GM12878 (cell line): Measurements from ENCODE around the gene NADSYN1. TPM values are rescaled to one million over a fixed set of nuclear protein-coding genes. Genes with fewer than 3 reads are reported as not detected.

Experiments
- ATAC-seq: fragments of 200-7000 bp; cut with Tn5 transposase; 3 replicates; pipeline ENCODE4 v1.9.1; 2020; ENCODE audit warnings: mild to moderate bottlenecking, moderate library complexity
- BruUV-seq: library from RNA; stranded (reverse); fragments of 400-500 nt; replicated peaks from 2 replicates; lab custom pipeline; 2021; lab: Mats Ljungman, UMichigan
- CTCF ChIA-PET: fragments of 300-600 bp; sonication (Branson Sonifier 250); formaldehyde crosslinking; extraction: SDS; loops from one replicate; lab custom pipeline; 2021; ENCODE audit warnings: inconsistent platforms; lab: Yijun Ruan, JAX
- POLR2A ChIA-PET: fragments of 350-600 bp; formaldehyde crosslinking; extraction: SDS; loops from one replicate; lab custom pipeline; 2021; ENCODE audit warnings: inconsistent platforms; lab: Charles Lee
- RAD21 ChIA-PET: fragments of 300-600 bp; sonication (Branson Sonifier 250); formaldehyde crosslinking; loops from one replicate; lab custom pipeline; 2023; ENCODE audit warnings: antibody characterized with exemption; ENCODE audit not compliant: unreplicated experiment; lab: Charles Lee
- SMC1A ChIA-PET: fragments of 300-600 bp; sonication (Branson Sonifier 250); formaldehyde crosslinking; loops from one replicate; lab custom pipeline; 2023; ENCODE audit not compliant: unreplicated experiment, uncharacterized antibody; lab: Charles Lee
- DNase-seq: peaks from one replicate; pipeline ENCODE4 v3.0.0-alpha.2; 2011; ENCODE audit warnings: low read depth, low spot score
- FAIRE-seq: peaks from 3 replicates; lab custom pipeline; 2011; peaks lifted over from hg19 to GRCh38; lab: Jason Lieb, UNC
- H2AFZ ChIP-seq: 2 replicates; pipeline ENCODE4 v1.6.0; 2011; ENCODE audit warnings: low read depth, low read length, control low read depth; ENCODE audit not compliant: control insufficient read depth
- H3K27ac ChIP-seq: 2 replicates; pipeline ENCODE4 v1.5.1; 2011; ENCODE audit warnings: control low read depth; ENCODE audit not compliant: control insufficient read depth, insufficient read depth
- H3K27me3 ChIP-seq, 2 experiments: replicated peaks in 1 of 2; 2 replicates each; pipeline versions ENCODE4 v1.6.0 to v1.6.1; 2011; ENCODE audit warnings: low read length in 1 of 2; ENCODE audit not compliant: control insufficient read depth in 2 of 2, insufficient read depth in 2 of 2
- H3K36me3 ChIP-seq, 2 experiments: 2 replicates each; pipeline ENCODE4 v1.5.1; 2011; ENCODE audit warnings: low read length in 1 of 2; ENCODE audit not compliant: control insufficient read depth in 2 of 2, insufficient read depth in 2 of 2
- H3K4me1 ChIP-seq: 2 replicates; pipeline ENCODE4 v1.6.1; 2011; ENCODE audit warnings: mild to moderate bottlenecking, low read length, moderate library complexity, mixed read lengths; ENCODE audit not compliant: control insufficient read depth, insufficient read depth
- H3K4me2 ChIP-seq: 2 replicates; pipeline ENCODE4 v1.6.0; 2011; ENCODE audit warnings: control low read depth; ENCODE audit not compliant: control insufficient read depth, insufficient read depth
- H3K4me3 ChIP-seq: fragments of 200-600 bp; sonication (generic); 2 replicates; pipeline ENCODE4 v1.5.1; 2016
- H3K79me2 ChIP-seq: 2 replicates; pipeline ENCODE4 v1.6.0; 2011; ENCODE audit warnings: low read length; ENCODE audit not compliant: control insufficient read depth, insufficient read depth
- H3K9ac ChIP-seq: 2 replicates; pipeline ENCODE4 v1.8.0; 2011; ENCODE audit warnings: low read length, control low read depth, mixed read lengths; ENCODE audit not compliant: control insufficient read depth, insufficient read depth
- H3K9me3 ChIP-seq: replicated peaks from 3 replicates; pipeline ENCODE4 v1.5.1; 2011; ENCODE audit warnings: mild to moderate bottlenecking, low read length; ENCODE audit not compliant: control insufficient read depth, insufficient read depth
- H4K20me1 ChIP-seq: 2 replicates; pipeline ENCODE4 v1.6.0; 2011; ENCODE audit not compliant: control insufficient read depth, insufficient read depth
- ATF3 ChIP-seq: IDR thresholded peaks from 2 replicates; pipeline ENCODE4 v1.6.1; 2011; ENCODE audit warnings: low read depth, mild to moderate bottlenecking, low read length, moderate library complexity, borderline replicate concordance; ENCODE audit errors: extremely low read depth
- ETV6 ChIP-seq, 2 experiments: fragments of 450-650 bp in 1 of 2; IDR thresholded peaks in 1 of 2; conservative IDR thresholded peaks in 1 of 2; 2 replicates each; pipeline ENCODE4 v1.6.1; 2014; ENCODE audit warnings: antibody characterized with exemption in 1 of 2, borderline replicate concordance in 1 of 2, low read depth in 1 of 2, mild to moderate bottlenecking in 1 of 2, moderate library complexity in 1 of 2
- MTA2 ChIP-seq: fragments of 450-650 bp; IDR thresholded peaks from 2 replicates; pipeline ENCODE4 v1.6.1; 2016; ENCODE audit warnings: low read depth, mild to moderate bottlenecking, moderate library complexity
- NFIC ChIP-seq: IDR thresholded peaks from 2 replicates; pipeline ENCODE4 v1.6.1; 2012; ENCODE audit warnings: low read depth, mild to moderate bottlenecking, inconsistent platforms, low read length, moderate library complexity
- NFYB ChIP-seq: IDR thresholded peaks from 2 replicates; pipeline ENCODE4 v1.6.1; 2011; ENCODE audit warnings: low read depth, mild to moderate bottlenecking, low read length, improper control_type of control experiment, moderate library complexity; ENCODE audit not compliant: insufficient read depth
- NR2C2 ChIP-seq: IDR thresholded peaks from 2 replicates; pipeline ENCODE4 v1.6.1; 2011; ENCODE audit warnings: borderline replicate concordance, low read depth; ENCODE audit not compliant: control insufficient read depth, insufficient read length
- NRF1 ChIP-seq: conservative IDR thresholded peaks from 2 replicates; pipeline ENCODE4 v1.6.1; 2011; ENCODE audit warnings: mild to moderate bottlenecking, low read depth, low read length, improper control_type of control experiment
- PAX8 ChIP-seq: fragments of 450-650 bp; IDR thresholded peaks from 2 replicates; pipeline ENCODE4 v1.6.1; 2017; ENCODE audit warnings: mild to moderate bottlenecking, moderate library complexity
- RAD21 ChIP-seq: IDR thresholded peaks from 2 replicates; pipeline ENCODE4 v1.6.1; 2011; ENCODE audit warnings: mild to moderate bottlenecking, low read depth, low read length, moderate library complexity; ENCODE audit not compliant: insufficient read depth
- SMAD1 ChIP-seq: fragments of 450-650 bp; IDR thresholded peaks from 2 replicates; pipeline ENCODE4 v1.6.1; 2018; ENCODE audit warnings: mild to moderate bottlenecking, low read depth; ENCODE audit not compliant: partially characterized antibody
- TAF1 ChIP-seq: IDR thresholded peaks from 2 replicates; pipeline ENCODE4 v1.6.1; 2011; ENCODE audit warnings: mild to moderate bottlenecking, low read depth, low read length, borderline replicate concordance
- ZNF384 ChIP-seq: IDR thresholded peaks from 2 replicates; pipeline ENCODE4 v1.6.1; 2012; ENCODE audit warnings: low read depth, mild to moderate bottlenecking, low read length, improper control_type of control experiment, borderline replicate concordance
- WGBS: methylation state at CpG from one replicate; pipeline ENCODE4 v1.1.6; 2016; ENCODE audit warnings: low lambda C conversion rate; ENCODE audit not compliant: insufficient replicate concordance, insufficient coverage; ENCODE audit errors: missing lambda C conversion rate; 5-methylcytosine and 5-hydroxymethylcytosine counted together
- in situ Hi-C: fragments of 300-500 bp; cut with MboI; formaldehyde crosslinking; loops from 9 replicates; pipeline ENCODE4 v1.14.3; 2018; ENCODE audit warnings: mixed read lengths
- intact Hi-C: fragments of 100-400 bp; cut with micrococcal nuclease; formaldehyde crosslinking; loops from one replicate; pipeline ENCODE4 v1.14.2; 2022; ENCODE audit not compliant: unreplicated experiment
- polyA plus RNA-seq, 11 experiments: library from polyadenylated mRNA; depleted of rRNA in 4 of 11; unstranded in 6 of 11; stranded (reverse) in 5 of 11; fragments of >200 nt; fragmentation: Nextera tagmentation in 4 of 11; fragmentation: Illumina TruSeq in 1 of 11; extraction: Ambion mirVana in 4 of 11; extraction: Trizol in 1 of 11; gene quantifications; 1 replicate in 1 of 11; 2 replicates in 10 of 11; pipeline versions ENCODE4 v1.2.1 to v1.2.3, GENCODE V29; 2011 to 2016; ENCODE audit warnings: inconsistent platforms in 2 of 11, missing spikeins in 2 of 11, low read depth in 1 of 11
- total RNA-seq, 4 experiments: library from RNA; depleted of rRNA in 3 of 4; stranded (reverse); fragments of >200 nt in 3 of 4; fragmentation: Illumina TruSeq in 1 of 4; extraction: Trizol in 1 of 4; gene quantifications; 2 replicates each; pipeline versions ENCODE4 v1.2.1 to v1.2.3, GENCODE V29; 2013 to 2021
- TF ChIP-seq, protein P1 (sequence below): fragments of 450-650 bp; IDR thresholded peaks from 2 replicates; pipeline ENCODE4 v1.6.1; 2017; ENCODE audit warnings: mild to moderate bottlenecking
- TF ChIP-seq, protein P2 (sequence below): fragments of 450-650 bp; IDR thresholded peaks from 2 replicates; pipeline ENCODE4 v1.6.1; 2016; ENCODE audit warnings: mild to moderate bottlenecking

Gene NADSYN1
- total and polyA plus RNA-seq, 10 of the 15 experiments (the other 5 are each of a cell fraction or from before 2014, with no cell fraction given), result 12.2 to 90.2 (median 69.5) TPM

GRCh38 chr11:71538666-71538990 lies 85.6 kb downstream of the NADSYN1 start:
- no peak for FAIRE-seq
- in situ Hi-C loops, result no loop called here
- no peak overlapping the region for H3K9ac ChIP-seq
- TF ChIP-seq NRF1 (no peak), NR2C2 (no peak), NFYB (no peak), SMAD1 (no peak), MTA2 (no peak), ZNF384 (no peak), PAX8 (no peak), ETV6 (conservative IDR thresholded peaks at IDR 0.05 in 1 of 2, IDR thresholded peaks at IDR 0.05 in 1 of 2; ENCODE audit: borderline replicate concordance in 1 of 2, low read depth in 1 of 2) (no peak), ATF3 (no peak), RAD21 (no peak), NFIC (no peak), TAF1 (no peak)
- TF ChIP-seq, protein P1, sequence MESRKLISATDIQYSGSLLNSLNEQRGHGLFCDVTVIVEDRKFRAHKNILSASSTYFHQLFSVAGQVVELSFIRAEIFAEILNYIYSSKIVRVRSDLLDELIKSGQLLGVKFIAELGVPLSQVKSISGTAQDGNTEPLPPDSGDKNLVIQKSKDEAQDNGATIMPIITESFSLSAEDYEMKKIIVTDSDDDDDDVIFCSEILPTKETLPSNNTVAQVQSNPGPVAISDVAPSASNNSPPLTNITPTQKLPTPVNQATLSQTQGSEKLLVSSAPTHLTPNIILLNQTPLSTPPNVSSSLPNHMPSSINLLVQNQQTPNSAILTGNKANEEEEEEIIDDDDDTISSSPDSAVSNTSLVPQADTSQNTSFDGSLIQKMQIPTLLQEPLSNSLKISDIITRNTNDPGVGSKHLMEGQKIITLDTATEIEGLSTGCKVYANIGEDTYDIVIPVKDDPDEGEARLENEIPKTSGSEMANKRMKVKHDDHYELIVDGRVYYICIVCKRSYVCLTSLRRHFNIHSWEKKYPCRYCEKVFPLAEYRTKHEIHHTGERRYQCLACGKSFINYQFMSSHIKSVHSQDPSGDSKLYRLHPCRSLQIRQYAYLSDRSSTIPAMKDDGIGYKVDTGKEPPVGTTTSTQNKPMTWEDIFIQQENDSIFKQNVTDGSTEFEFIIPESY, result no peak
- TF ChIP-seq, protein P2, sequence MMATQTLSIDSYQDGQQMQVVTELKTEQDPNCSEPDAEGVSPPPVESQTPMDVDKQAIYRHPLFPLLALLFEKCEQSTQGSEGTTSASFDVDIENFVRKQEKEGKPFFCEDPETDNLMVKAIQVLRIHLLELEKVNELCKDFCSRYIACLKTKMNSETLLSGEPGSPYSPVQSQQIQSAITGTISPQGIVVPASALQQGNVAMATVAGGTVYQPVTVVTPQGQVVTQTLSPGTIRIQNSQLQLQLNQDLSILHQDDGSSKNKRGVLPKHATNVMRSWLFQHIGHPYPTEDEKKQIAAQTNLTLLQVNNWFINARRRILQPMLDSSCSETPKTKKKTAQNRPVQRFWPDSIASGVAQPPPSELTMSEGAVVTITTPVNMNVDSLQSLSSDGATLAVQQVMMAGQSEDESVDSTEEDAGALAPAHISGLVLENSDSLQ, result no peak
- TF ChIP-seq, all 136 proteins: peak for 0
- WGBS, result 98% methylated on average over 4 of the region's 4 CpGs
- SMC1A ChIA-PET, result no interaction called here
- BruUV-seq, result no TSS peak
- Histone ChIP-seq H3K36me3 (no peaks in the 10 kb centered on the region), H3K79me2 (no peaks in the 10 kb centered on the region), H4K20me1 (no peaks in the 10 kb centered on the region), H3K4me2 (no peak overlapping the region), H3K4me3 (no peak overlapping the region), H3K27ac (no peak overlapping the region), H3K4me1 (peaks cover 43% of the 10 kb centered on the region), H3K9me3 (peaks cover 29% of the 10 kb centered on the region), H2AFZ (no peak overlapping the region), H3K27me3 (no peaks in the 10 kb centered on the region)
- no peak for ATAC-seq
- no peak for DNase-seq
- CTCF ChIA-PET, result no interaction called here
- RAD21 ChIA-PET, result no interaction called here
- POLR2A ChIA-PET, result no interaction called here
- intact Hi-C loops, result no loop called here
